Fibroblast of villous mesenchyme (primary cell): ENCODE measurements around the gene RTN4IP1. TPM values are rescaled to one million over a fixed set of nuclear protein-coding genes. Genes with fewer than 3 reads are reported as not detected.

Experiments used
- DNase-seq: peaks from one replicate; pipeline ENCODE4 v3.0.0-alpha.2; 2010; ENCODE audit warnings: low read depth
- H3K4me3 ChIP-seq: 2 replicates; pipeline ENCODE4 v1.5.1; 2011; ENCODE audit warnings: low read depth, mild to moderate bottlenecking, low read length
- CTCF ChIP-seq: IDR thresholded peaks from 2 replicates; pipeline ENCODE4 v1.5.1; 2012; ENCODE audit warnings: low read depth, mild to moderate bottlenecking, low read length; ENCODE audit not compliant: insufficient read depth
- total RNA-seq: library from RNA; depleted of rRNA; stranded (reverse); fragments of >200 nt; gene quantifications from 2 replicates; pipeline ENCODE4 v1.2.3, GENCODE V29; 2012

Gene RTN4IP1
- total RNA-seq, 1 donor, result 8.2 TPM

GRCh38 chr6:106666282-106667021 lies 37.2 kb upstream of the RTN4IP1 start:
- TF ChIP-seq CTCF, result no peak
- no peak for DNase-seq
- no peak overlapping the region for H3K4me3 ChIP-seq

GRCh38 chr6:106662458-106662857 lies 33.2 kb upstream of the RTN4IP1 start:
- no peak overlapping the region for H3K4me3 ChIP-seq
- TF ChIP-seq CTCF, result no peak
- no peak for DNase-seq

GRCh38 chr6:106659859-106660258 lies 30.6 kb upstream of the RTN4IP1 start:
- DNase-seq, result no peak
- no peak for TF ChIP-seq CTCF

GRCh38 chr6:106658469-106658868 lies 29.2 kb upstream of the RTN4IP1 start:
- DNase-seq, result no peak
- no peak for TF ChIP-seq CTCF
- no peak overlapping the region for H3K4me3 ChIP-seq

More at GRCh38 chr6:106659859-106660258, 30.6 kb upstream of the RTN4IP1 start:
- no peak overlapping the region for H3K4me3 ChIP-seq

- DNase-seq, result no peak
- no peak for TF ChIP-seq CTCF
- H3K4me3 ChIP-seq, result no peak overlapping the region
Measured at GRCh38 chr6:106648651-106649308, 19.5 kb upstream of the RTN4IP1 start.

- no peak overlapping the region for H3K4me3 ChIP-seq
Measured at GRCh38 chr6:106643061-106643460, 13.8 kb upstream of the RTN4IP1 start.

More at GRCh38 chr6:106643061-106643460, 13.8 kb upstream of the RTN4IP1 start:
- TF ChIP-seq CTCF, result no peak
- no peak for DNase-seq
